ENCODE measurements around the gene CACNA2D1. TPM values are rescaled to one million over a fixed set of nuclear protein-coding genes. Genes with fewer than 3 reads are reported as not detected.

The CACNA2D1 gene
- total RNA-seq, 4 donors from 2014 or later = 3.0 to 15.7 (median 8.6) TPM

- 54 to 61% methylated on average over 10 of the region's 10 CpGs for WGBS, 2 donors
- DNase-seq (ENCODE audit: low spot score in 2 of 2) = no peak
- intact Hi-C loops (cut with DNase I; ENCODE audit: low total_unique reads) = no loop called here
- H3K4me3 ChIP-seq (ENCODE audit: low read depth, poor library complexity, severe bottlenecking) = no peak overlapping the region
- TF ChIP-seq CTCF (IDR thresholded peaks at IDR 0.05) (no peak), POLR2A (IDR thresholded peaks at IDR 0.05) (no peak)
Observed at GRCh38 chr7:82410461-82410860, 33.1 kb downstream of the CACNA2D1 start.

- no peak for TF ChIP-seq CTCF (IDR thresholded peaks at IDR 0.05)
- no peak for TF ChIP-seq POLR2A (IDR thresholded peaks at IDR 0.05)
- intact Hi-C loops (cut with DNase I; ENCODE audit: low total_unique reads) = no loop called here
- 85 to 86% methylated on average over 1 of the region's 1 CpG for WGBS, 2 donors
- no peak overlapping the region for H3K4me3 ChIP-seq (ENCODE audit: low read depth, poor library complexity, severe bottlenecking)
- no peak for DNase-seq (ENCODE audit: low spot score in 2 of 2)
Observed at GRCh38 chr7:82406937-82407336, 36.6 kb downstream of the CACNA2D1 start.

- DNase-seq (ENCODE audit: low spot score in 2 of 2) = no peak
- intact Hi-C loops (cut with DNase I; ENCODE audit: low total_unique reads) = no loop called here
- 85 to 91% methylated on average over 1 of the region's 1 CpG for WGBS, 2 donors
- TF ChIP-seq POLR2A (IDR thresholded peaks at IDR 0.05) = no peak
- no peak for TF ChIP-seq CTCF (IDR thresholded peaks at IDR 0.05)
- H3K4me3 ChIP-seq (ENCODE audit: low read depth, poor library complexity, severe bottlenecking) = no peak overlapping the region
Observed at GRCh38 chr7:82405301-82405700, 38.3 kb downstream of the CACNA2D1 start.

GRCh38 chr7:82404652-82405051 lies 38.9 kb downstream of the CACNA2D1 start:
- 82 to 85% methylated on average over 2 of the region's 2 CpGs for WGBS, 2 donors
- DNase-seq (ENCODE audit: low spot score in 2 of 2) = no peak
- TF ChIP-seq CTCF (IDR thresholded peaks at IDR 0.05) = no peak
- TF ChIP-seq POLR2A (IDR thresholded peaks at IDR 0.05) = no peak
- H3K4me3 ChIP-seq (ENCODE audit: low read depth, poor library complexity, severe bottlenecking) = no peak overlapping the region
- intact Hi-C loops (cut with DNase I; ENCODE audit: low total_unique reads) = no loop called here

GRCh38 chr7:82404094-82404493 lies 39.5 kb downstream of the CACNA2D1 start:
- TF ChIP-seq POLR2A (IDR thresholded peaks at IDR 0.05) (no peak), CTCF (IDR thresholded peaks at IDR 0.05) (no peak)
- DNase-seq (ENCODE audit: low spot score in 2 of 2) = no peak
- 68 to 87% methylated on average over 5 of the region's 5 CpGs for WGBS, 2 donors
- intact Hi-C loops (cut with DNase I; ENCODE audit: low total_unique reads) = no loop called here
- H3K4me3 ChIP-seq (ENCODE audit: low read depth, poor library complexity, severe bottlenecking) = no peak overlapping the region

- intact Hi-C loops (cut with DNase I; ENCODE audit: low total_unique reads) = no loop called here
- DNase-seq (ENCODE audit: low spot score in 2 of 2) = no peak
- 78 to 83% methylated on average over 1 of the region's 1 CpG for WGBS, 2 donors
- H3K4me3 ChIP-seq (ENCODE audit: low read depth, poor library complexity, severe bottlenecking) = no peak overlapping the region
- TF ChIP-seq POLR2A (IDR thresholded peaks at IDR 0.05) (no peak), CTCF (IDR thresholded peaks at IDR 0.05) (no peak)
Observed at GRCh38 chr7:82397879-82398524, 45.6 kb downstream of the CACNA2D1 start.
